Epidermal melanocyte (primary cell): ENCODE results near the gene ASAP2.

Experiments
- DNase-seq: peaks from one replicate; pipeline ENCODE4 v3.0.0; 2011; ENCODE audit warnings: low spot score; ENCODE audit not compliant: insufficient read length

The ASAP2 gene

DNA sequence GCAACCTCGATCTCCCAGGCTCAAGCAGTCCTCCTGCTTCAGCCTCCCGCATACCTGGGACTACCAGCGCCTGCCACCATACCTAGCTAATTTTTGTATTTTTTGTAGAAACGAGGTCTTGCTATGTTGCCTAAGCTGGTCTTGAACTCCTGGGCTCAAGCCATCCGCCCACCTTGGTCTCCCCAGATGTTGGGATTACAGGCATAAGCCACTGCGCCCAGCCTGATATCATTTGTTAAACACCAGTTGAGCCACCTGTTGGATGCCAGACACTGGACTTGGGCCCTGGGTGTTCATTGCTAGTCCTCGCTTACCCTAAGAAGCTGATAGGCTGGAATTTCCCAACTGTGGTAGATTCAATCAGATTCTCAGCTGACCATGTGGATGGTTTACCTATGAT is 136.9 kb downstream of the ASAP2 start:
- DNase-seq, result no peak

DNA sequence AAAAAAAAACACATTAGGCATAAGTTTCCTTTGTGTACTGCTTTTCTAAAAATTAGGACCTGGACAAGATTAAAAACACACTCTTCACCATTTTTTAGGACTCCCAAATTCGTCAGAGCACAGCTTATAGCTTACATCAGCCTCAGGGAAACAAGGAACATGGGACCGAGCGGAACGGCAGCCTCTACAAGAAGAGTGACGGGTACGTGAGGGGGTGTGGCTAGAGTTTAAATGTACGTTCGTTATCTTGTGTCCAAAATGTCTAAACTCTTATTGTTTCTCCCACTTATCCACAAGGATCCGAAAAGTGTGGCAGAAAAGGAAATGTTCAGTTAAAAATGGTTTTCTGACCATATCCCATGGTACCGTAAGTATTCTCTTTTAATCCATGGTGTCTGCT is 137.8 kb downstream of the ASAP2 start:
- no peak for DNase-seq

DNA sequence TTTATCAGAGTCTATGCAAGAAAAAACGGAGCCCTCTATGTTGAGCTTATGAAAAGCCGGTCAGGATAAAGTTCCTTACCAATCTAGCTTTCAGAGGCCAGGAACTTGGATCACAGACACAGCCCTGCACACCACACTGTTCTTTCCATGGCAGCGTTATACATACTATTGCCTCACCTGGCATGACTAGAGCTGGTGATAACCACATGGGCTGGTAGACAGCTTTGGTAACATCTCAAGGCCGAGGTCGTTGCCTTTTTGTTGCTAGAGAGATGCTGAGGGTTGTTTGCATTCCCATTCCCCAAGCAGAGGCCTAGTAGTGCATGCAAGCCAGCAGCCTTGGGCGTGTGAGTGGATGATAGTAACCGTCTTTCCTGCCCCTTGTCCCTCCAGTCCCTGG is 138.7 kb downstream of the ASAP2 start:
- DNase-seq, result no peak

DNA sequence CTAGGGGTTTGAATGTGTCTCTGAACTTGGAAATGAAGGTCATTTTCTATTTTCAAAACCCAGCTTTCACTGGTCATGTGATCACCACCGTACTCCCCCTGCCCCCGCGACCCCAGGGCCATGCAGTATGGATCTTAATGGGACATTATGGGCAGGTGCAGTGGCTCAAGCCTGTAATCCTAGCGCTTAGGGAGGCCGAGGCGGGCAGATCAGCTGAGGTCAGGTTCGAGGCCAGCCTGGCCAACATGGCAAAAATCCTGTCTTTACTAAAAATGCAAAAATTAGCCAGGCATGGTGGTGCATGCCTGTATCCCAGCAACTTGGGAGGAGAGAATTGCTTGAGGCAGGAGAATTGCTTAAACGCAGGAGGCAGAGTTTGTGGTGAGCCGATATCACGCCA is 139.4 kb downstream of the ASAP2 start:
- no peak for DNase-seq

DNA sequence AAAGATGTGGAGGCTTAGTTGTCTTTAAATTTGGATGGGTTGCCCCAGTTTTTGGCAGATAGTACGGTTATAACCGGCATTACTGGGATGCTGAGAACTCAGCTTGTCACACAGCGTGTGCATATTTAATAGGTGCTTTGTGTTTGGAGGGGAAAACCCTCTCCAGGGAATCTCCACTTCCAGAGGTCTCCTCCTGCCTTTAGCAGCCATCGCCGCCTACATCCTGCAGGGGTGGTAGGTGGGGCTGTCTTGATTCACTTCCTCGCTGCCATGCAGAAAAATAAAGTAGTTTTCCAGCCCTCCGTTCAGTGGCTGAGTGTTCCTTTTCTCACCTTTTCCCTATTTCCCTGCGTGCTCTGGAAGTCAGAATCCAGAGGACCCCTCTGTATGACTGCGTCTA is 140.3 kb downstream of the ASAP2 start:
- DNase-seq, result no peak

DNA sequence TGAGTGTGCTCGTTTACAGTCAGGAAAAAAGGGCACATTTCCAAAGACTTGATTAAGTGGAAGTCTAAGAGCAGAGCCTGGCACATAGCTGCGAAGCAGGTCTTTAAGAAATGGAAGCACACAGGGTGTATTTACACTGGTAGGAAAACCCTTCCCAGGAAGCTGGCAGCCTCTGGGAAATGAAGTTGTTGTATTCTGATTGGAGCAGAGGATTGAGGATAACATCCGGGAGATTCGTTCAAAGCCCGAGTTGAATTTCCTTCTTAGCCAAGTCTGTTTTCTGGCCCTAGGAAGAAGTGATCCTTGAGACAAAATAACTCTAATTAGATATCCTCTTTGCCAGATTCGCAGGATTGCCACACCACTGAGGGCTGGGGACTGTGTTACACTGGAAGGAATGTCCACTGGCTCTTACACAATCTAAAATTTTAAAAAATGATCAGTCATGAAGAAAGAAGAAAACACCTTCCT is 140.8 kb downstream of the ASAP2 start:
- DNase-seq, result no peak

DNA sequence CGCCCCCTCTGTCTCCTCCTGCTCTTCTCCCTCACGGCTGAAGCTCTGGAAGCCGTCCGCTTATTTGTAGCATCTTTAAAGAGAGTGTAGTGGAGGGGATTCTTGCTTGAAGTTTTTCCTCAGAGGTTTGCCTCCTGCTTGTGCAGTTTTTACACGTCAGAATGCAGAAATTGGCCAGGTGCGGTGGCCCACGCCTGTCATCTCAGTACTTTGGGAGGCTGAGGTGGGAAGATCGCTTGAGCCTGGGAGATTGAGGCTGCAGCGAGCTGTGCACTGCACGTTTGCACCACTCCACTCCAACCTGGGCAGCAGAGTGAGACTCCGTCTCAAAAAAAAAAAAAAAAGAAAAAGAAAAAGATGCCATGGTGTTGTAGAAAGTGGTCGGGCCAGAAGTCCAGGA is 147.7 kb downstream of the ASAP2 start:
- DNase-seq, result no peak

DNA sequence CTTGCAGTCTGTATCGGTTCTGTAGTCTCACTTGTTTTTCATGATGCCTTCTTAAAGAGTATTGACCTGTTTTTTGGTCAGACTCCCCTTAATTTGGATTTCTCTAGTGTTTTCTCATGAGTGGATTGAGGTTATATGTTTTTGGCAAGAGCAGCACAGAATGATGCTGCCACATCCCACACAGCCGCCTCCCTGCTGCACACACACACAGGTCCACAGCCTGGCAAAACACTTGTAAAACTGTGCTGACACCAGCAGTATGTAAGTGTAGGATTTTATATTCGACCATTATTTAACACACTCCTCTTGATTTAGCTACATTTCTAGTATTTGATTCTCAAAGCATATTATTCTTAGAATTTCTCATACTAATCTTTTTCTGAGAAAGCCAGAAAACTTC is 148.7 kb downstream of the ASAP2 start:
- DNase-seq, result no peak

DNA sequence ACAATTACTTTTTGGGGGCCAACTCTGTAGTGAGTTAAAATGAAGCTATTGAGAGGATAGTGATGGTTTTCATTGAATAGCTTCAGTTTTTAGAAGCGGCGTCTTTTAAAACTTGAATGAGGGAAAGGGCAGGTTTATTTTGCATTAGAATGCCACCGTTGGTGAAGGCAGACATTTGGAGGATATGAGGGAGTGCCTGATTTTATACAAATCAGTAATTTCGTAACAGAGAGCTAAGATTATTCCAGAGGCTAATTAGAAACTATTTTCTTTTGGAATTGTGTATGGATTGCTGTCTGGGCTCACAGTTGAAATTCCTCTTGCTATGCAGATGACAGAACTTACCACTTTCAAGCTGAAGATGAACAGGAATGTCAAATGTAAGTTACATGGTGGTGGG is 149.1 kb downstream of the ASAP2 start:
- DNase-seq, result no peak

DNA sequence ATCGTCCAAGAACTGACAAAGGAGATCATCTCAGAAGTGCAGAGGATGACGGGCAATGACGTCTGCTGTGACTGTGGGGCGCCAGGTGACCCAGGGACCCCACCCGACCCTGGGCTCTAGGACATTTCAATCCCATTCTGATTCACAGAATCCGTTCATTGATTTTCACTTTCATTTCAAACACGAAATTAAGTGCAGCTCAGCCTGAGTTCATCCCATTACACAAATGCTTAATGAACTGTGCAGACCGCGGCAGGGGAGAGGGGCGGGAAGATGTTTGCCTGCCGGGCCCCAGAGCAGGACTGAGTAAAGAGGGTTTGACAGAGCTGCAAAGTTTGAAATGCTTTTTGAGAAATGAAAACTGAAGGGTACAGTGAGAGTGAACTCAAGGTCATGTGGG is 149.6 kb downstream of the ASAP2 start:
- no peak for DNase-seq

DNA sequence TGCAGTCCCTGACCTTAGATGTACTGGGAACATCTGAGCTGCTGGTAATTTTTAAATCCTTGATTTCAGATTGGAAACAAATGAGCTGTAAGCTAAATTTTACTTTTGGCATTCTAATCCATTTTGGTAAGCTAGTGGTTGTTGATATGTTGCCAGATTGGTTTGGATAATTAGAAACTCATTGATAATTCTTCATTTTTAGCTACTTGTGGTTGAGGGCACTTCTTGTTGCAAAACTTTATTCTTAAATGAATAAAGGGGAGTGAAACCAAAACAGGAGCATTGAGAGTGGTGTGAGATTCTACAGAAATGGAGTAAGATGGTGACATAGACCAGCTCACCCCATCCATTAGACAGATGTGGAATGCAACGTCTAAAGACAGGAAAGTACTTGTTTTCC is 152.2 kb downstream of the ASAP2 start:
- no peak for DNase-seq

DNA sequence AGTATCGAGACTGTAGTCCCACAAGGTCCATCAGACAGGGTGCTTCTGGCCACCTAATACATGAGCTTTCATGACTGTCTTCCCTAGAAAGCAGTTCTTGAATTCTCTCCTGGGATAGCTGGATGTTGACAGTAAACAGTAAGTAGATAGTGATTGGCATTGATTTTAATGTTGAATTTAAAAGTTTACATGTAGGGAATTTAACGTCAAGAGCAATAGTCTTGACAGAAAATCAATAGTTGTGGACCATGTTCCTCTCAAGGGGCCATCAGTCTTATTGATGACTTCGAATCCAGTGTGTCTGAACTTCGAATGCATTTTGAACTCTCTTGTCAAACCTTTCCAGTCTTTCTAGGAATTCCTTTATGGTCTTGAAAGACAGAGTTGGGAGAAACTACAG is 152.9 kb downstream of the ASAP2 start:
- DNase-seq, result no peak

DNA sequence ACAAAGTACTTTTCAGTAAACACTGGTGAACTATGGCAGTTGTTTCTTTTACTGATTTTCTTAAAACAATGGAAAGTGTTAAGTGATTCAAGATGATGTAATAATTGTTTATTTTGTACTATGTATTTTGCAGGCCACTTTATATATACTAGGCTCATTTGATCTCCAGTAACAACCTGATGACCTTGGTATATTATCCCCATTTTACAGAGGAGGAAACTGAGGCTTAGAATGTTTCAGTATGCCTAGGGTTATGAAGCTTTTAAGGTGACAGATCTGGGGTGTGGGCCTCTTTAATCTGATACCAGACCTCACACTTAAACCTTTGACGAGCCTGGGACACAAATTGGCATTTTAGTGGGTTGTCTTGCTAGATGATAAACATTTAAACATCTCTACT is 153.5 kb downstream of the ASAP2 start:
- DNase-seq, result no peak

DNA sequence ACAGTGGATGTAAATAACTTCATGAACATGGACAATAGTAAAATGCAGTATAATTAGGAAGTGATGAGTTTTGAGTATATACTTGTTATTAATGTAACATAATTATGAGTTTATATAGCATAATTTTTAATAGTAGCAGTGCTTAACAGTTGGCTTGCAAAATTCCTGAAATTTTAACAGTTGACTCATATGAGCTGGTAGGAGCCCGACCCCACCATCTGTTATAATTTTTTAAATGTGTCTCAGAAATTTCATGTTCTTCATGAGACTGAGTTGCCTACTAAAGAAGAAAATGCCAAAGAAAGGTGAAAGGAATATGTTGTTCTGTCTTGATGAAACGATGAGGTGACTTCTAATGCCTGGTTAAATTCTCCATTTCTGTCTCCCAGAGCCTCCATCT is 154.1 kb downstream of the ASAP2 start:
- no peak for DNase-seq

DNA sequence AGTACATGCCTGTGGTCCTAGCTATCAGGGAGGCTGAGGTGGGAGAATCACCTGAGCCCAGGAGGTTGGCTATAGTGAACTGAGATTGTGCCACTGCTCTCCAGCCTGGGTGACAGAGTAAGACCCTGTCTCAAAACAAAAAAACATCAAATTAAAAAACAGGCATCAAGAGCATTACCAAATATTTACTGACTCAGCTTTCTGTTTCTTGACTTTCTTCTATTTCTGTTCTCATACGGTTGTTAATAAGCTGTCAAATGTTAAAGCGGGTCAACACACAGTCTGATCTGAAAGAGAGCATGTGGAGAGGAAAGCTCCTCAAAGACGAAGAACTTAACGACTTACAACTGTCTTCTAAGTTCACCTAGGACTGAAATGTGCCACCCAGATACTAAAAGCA is 157.8 kb downstream of the ASAP2 start:
- DNase-seq, result no peak

DNA sequence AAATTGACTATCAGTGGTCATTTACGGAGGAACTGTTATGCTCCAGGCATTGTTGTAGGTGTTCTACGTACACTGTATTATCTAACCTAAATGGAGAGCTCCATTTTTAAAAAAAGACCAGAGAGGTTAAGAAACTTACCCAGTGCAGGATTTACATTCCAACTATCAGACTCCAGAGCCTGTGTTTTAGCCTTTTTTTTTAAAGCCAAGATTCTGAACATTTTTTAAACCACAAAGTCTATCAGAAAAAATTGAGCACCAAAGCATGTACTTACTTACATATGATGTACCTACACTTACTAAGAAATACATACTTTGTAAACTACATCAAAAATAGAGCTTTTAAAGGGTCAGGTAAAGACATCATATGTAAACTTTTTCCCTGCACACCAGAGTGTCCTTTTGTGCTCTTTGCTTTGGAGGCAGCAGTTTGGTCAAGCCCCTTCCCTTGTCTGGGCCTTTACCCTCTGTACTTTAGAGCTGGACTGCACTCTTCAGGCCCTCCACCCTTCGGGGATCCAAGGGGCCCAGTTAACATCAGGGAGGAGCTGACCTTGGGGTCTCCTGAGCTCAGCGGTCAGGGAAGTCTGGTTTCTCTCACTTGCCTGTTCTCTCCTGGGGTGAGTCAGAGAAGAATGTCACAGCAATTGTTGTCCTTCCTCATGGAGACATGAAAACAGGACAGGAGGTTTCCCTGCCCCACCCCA is 158.3 kb downstream of the ASAP2 start:
- DNase-seq, result no peak

DNA sequence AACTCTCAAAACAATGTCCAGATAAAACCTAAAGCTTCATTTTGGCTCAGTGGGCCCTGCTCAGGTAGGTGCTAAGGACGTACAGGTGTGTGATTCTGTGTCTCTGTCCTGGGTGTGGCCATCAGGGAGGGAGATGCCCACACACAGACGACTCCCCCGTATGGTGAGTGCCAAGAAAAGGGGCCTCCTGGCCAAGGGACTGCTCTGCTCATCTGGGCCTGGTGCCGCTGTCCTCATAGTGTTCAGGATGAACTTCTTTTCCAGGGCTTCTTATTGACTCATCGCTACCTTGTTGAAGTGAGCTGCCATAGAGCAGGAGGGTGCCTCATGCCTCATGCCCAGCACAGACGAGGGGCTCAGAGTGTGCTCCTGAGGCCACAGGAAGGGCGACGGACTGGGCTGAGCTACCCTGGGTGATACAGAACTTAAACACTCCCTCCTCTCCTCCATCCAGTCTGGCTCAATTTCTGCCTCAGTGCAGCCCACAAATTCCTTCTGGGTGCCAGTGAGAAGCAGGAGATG is 158.9 kb downstream of the ASAP2 start:
- no peak for DNase-seq

DNA sequence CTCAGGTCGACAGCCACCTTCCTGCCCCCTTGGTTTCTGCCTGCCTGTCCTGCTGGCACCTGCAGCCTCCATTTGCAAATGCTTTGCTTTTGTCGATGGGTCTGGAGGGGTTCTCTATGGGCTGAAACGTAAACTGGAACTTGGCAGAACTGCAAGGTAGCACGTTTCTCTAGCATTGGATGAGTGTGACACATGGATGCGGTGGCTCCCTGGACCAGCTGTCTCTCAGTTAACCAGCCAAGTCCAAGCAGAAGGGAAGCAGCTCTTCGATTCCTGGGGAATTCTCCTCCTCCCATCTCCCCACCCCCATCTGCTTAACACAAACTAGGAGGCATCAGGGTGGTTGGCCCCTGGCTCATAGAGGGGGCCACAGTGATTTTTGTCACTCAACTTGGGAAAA is 159.4 kb downstream of the ASAP2 start:
- DNase-seq, result no peak

DNA sequence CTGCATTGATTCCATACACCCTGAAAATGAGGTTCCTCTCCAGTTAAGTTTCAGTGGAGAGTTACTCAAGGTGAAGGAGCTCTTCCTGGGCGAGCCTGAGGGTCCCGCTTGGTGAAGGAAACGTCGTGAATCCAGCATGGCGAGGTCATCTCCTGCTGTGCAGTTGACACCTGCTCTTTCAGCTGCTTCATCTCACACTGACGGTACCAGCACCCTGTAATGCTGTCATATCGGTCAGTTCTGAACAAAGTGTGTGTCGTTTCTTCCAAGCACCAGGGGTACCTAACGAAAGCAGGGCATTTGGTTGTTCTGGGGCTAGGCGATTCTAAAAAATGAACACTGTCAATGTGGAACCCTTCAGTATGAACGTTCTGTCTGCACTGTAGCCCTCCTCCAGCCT is 164.1 kb downstream of the ASAP2 start:
- DNase-seq, result no peak

DNA sequence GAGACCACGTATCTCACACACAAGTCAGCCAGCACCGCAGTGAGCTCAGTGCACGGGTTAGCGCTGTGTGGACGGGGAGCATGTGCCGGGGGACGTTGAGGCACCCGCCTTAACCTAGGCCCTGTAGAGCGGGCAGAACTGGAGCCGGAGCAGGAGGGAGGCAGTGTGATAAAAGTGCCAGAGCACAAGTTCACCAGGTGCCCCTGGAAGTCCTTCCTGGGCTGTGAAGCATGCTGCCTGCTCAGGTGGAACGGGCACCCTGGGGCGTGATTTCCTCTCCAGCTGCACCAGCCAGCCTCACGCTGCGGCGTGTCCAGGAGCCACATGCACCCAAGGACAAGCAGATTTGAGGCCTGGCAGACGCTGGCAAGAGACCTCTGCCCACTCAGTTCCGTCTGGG is 166.4 kb downstream of the ASAP2 start:
- DNase-seq, result no peak

DNA sequence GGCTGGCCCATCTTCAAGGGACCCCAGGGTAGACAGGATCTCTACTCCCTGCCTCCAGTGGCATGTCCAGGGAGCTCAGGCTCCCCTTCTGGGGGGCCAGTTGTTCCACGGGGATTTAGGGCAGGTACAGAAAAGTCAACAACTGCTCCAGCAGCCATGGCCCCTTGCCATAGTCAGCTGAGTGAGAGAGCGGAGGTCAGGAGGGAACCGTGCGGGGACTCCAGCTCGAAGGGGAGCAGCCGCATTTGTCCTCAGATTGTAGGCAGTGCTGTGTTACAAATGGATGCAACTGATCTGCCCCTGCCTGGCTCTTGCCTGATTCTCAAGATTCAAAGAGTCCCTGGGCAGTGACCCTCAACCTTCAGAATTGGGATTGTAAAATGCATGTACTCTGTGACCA is 166.9 kb downstream of the ASAP2 start:
- DNase-seq, result no peak

DNA sequence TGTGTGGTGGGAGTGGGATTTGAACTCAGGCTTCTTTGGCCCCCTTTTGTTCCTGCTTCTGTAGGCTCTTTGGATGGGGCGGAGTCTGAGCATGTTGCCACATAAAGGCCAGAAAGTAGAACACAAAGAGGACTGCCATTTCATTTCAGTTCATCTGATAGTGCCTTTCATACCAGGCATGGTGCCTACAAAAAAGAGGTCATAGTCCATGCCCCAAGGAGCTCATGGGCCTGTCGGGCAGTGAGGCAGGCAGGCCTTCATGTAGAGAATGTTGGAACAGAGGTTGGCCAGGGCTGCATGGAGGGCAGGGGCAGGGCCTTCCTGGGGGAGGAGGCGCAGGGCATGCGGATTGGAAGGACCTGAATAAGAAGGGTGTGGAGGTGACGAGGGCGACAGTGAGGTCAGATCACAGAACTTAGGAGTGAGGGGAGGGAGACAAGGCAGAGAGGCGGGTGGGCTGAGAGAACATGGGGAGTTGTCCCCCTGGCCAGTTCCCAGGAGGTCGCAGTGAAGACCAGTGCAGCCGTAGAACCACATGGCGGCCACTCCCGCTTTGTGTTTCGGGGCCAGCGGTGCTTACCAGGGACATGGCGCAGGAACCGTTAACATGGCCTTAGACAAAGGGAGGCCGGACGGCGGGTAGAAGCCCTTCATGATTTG is 167.6 kb downstream of the ASAP2 start:
- DNase-seq, result no peak

DNA sequence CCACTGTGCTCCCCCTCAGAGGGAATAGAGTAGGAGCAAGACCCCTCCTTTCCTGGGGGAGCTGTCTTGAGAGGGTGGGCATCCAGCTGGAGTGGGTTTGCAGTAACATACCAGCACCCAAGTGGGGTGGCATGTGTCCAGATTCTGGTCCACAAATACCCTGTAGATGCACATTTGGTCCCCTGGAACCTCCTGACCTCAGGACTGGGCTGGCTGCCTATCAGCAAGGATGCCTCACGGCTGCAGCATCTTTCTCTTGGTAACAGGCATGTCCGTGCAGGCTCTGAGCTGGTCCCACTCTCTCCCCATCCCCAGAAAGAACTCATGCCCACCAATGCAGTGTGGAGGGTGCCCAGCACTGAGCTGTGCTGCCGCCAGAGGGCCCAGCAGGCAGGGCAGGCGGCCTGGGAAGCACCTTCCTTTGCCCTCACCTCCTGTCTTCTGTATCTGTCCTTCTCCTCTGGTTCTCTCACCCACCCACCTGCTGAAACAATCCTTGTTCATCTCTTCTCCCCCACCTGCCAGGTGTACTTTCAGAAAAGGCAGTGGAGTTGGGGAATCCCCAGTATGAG is 169.3 kb downstream of the ASAP2 start:
- DNase-seq, result no peak
